B cell (primary cell): ENCODE data around the gene ZSCAN9. TPM values are rescaled to one million over a fixed set of nuclear protein-coding genes. Genes with fewer than 3 reads are reported as not detected.

Experiments used
- ATAC-seq: fragments of 200-7000 bp; cut with Tn5 transposase; one replicate; pipeline ENCODE4 v1.10.0; 2021; ENCODE audit warnings: low read depth, mild to moderate bottlenecking, moderate number of reproducible peaks, moderate library complexity
- CTCF ChIA-PET: fragments of 350-600 bp; sonication (Branson Sonifier 250); formaldehyde crosslinking; loops from one replicate; lab custom pipeline; 2021; ENCODE audit warnings: antibody characterized with exemption, inconsistent platforms; lab: Charles Lee
- POLR2A ChIA-PET: fragments of 350-600 bp; sonication (Branson Sonifier 250); formaldehyde crosslinking; loops from one replicate; lab custom pipeline; 2021; ENCODE audit warnings: antibody characterized with exemption; lab: Charles Lee
- DNase-seq: peaks from one replicate; pipeline ENCODE4 v3.0.0; 2013
- H2AFZ ChIP-seq: 2 replicates; pipeline ENCODE4 v1.6.1; 2012; ENCODE audit warnings: mild to moderate bottlenecking, low read depth, low read length; ENCODE audit not compliant: insufficient read depth, poor library complexity, severe bottlenecking
- H3K27ac ChIP-seq, 2 donors: 1 replicate in 1 of 2; 2 replicates in 1 of 2; pipeline ENCODE4 v1.5.1; 2012 to 2013; ENCODE audit warnings: low read length in 2 of 2, mild to moderate bottlenecking in 2 of 2, moderate library complexity in 1 of 2
- H3K27me3 ChIP-seq, 4 experiments: fragments of 200-600 bp in 1 of 4; sonication (generic) in 1 of 4; replicated peaks in 1 of 4; 1 replicate in 2 of 4; 2 replicates in 2 of 4; pipeline versions ENCODE4 v1.6.1 to v1.7.0; 2013 to 2016; ENCODE audit warnings: low read length in 3 of 4, mild to moderate bottlenecking in 2 of 4, mixed read lengths in 1 of 4, moderate library complexity in 1 of 4; ENCODE audit not compliant: insufficient read depth in 4 of 4, control insufficient read depth in 3 of 4; ENCODE audit errors: control extremely low read depth in 1 of 4
- H3K36me3 ChIP-seq, 2 experiments: replicated peaks in 1 of 2; 1 replicate in 1 of 2; 2 replicates in 1 of 2; pipeline versions ENCODE4 v1.6.1 to v1.7.1; 2013; ENCODE audit warnings: low read length in 1 of 2; ENCODE audit not compliant: insufficient read depth in 2 of 2, control insufficient read depth in 1 of 2; ENCODE audit errors: control extremely low read depth in 1 of 2, extremely low read depth in 1 of 2
- H3K4me1 ChIP-seq, 2 donors: fragments of 200-600 bp in 1 of 2; sonication (generic) in 1 of 2; 1 replicate in 1 of 2; 2 replicates in 1 of 2; pipeline versions ENCODE4 v1.5.1 to v1.6.1; 2013 to 2017; ENCODE audit warnings: low read length in 2 of 2; ENCODE audit not compliant: control insufficient read depth in 2 of 2, insufficient read depth in 2 of 2
- H3K4me2 ChIP-seq: replicated peaks from 2 replicates; pipeline ENCODE3; 2012; ENCODE audit warnings: mild to moderate bottlenecking, low read depth, low read length; ENCODE audit not compliant: poor library complexity, severe bottlenecking
- H3K4me3 ChIP-seq, 5 experiments: fragments of 200-600 bp in 1 of 5; sonication (generic) in 1 of 5; 1 replicate in 3 of 5; 2 replicates in 2 of 5; pipeline versions ENCODE4 v1.5.1 to v1.7.0; 2011 to 2016; ENCODE audit warnings: low read length in 4 of 5, mild to moderate bottlenecking in 4 of 5, low read depth in 2 of 5, control low read depth in 1 of 5, moderate library complexity in 1 of 5; ENCODE audit not compliant: insufficient read depth in 1 of 5; ENCODE audit errors: control extremely low read depth in 1 of 5, extremely low read depth in 1 of 5
- H3K79me2 ChIP-seq: fragments of 200-600 bp; sonication (generic); one replicate; pipeline ENCODE4 v1.6.0; 2016; ENCODE audit warnings: low read length; ENCODE audit not compliant: control insufficient read depth, insufficient read depth
- H3K9ac ChIP-seq: fragments of 200-600 bp; sonication (generic); 2 replicates; pipeline ENCODE4 v1.6.1; 2017; ENCODE audit warnings: mild to moderate bottlenecking, low read length, moderate library complexity
- H3K9me3 ChIP-seq, 3 donors: one replicate each; pipeline versions ENCODE4 v1.6.1 to v1.7.1; 2013; ENCODE audit warnings: low read length in 2 of 3; ENCODE audit not compliant: control insufficient read depth in 2 of 3, insufficient read depth in 1 of 3; ENCODE audit errors: control extremely low read depth in 1 of 3
- H4K20me1 ChIP-seq: 2 replicates; pipeline ENCODE4 v1.6.0; 2012; ENCODE audit warnings: mild to moderate bottlenecking, low read length; ENCODE audit not compliant: insufficient read depth, control insufficient read depth, poor library complexity, severe bottlenecking
- H3K27ac Mint-ChIP-seq: one replicate; pipeline ENCODE4 v1.8.0; 2021; ENCODE audit warnings: mixed read lengths
- H3K27me3 Mint-ChIP-seq: one replicate; pipeline ENCODE4 v1.8.0; 2021; ENCODE audit warnings: mixed read lengths
- H3K4me1 Mint-ChIP-seq: one replicate; pipeline ENCODE4 v1.8.0; 2021; ENCODE audit warnings: mixed read lengths
- H3K4me3 Mint-ChIP-seq: one replicate; pipeline ENCODE4 v1.8.0; 2021; ENCODE audit warnings: mixed read lengths
- H3K9me3 Mint-ChIP-seq: one replicate; pipeline ENCODE4 v1.8.0; 2022; ENCODE audit warnings: mixed read lengths; ENCODE audit not compliant: insufficient read depth
- CTCF ChIP-seq: fragments of 200-600 bp; IDR thresholded peaks from one replicate; pipeline ENCODE4 v1.8.0; 2022; ENCODE audit warnings: antibody characterized with exemption, mild to moderate bottlenecking
- EZH2 ChIP-seq: IDR thresholded peaks from 2 replicates; pipeline ENCODE4 v1.6.1; 2012; ENCODE audit warnings: borderline replicate concordance, low read depth, mild to moderate bottlenecking, moderate library complexity, low read length; ENCODE audit not compliant: insufficient read depth, poor library complexity, severe bottlenecking
- WGBS: methylation state at CpG from one replicate; pipeline ENCODE4 v1.1.5; 2013; ENCODE audit warnings: missing lambda C conversion rate; ENCODE audit not compliant: insufficient coverage; 5-methylcytosine and 5-hydroxymethylcytosine counted together
- intact Hi-C: fragments of 100-400 bp; cut with micrococcal nuclease; formaldehyde crosslinking; loops from one replicate; pipeline ENCODE4 v1.10.0; 2022
- polyA plus RNA-seq: library from polyadenylated mRNA; depleted of rRNA; stranded (reverse); fragments of >200 nt; gene quantifications from 2 replicates; pipeline ENCODE4 v1.2.3, GENCODE V29; 2012
- total RNA-seq, 2 donors: library from RNA; stranded (reverse); fragments of 120-200 nt in 1 of 2; gene quantifications; 1 replicate in 1 of 2; 2 replicates in 1 of 2; pipeline versions ENCODE4 v1.2.3 to v1.2.4, GENCODE V29; 2013 to 2022

The ZSCAN9 gene
- total and polyA plus RNA-seq, 2 donors (not counting 1 experiment from before 2014, with no cell fraction given), result 14.7 to 29.8 TPM

GRCh38 chr6:28212510-28213212, 12.4 kb upstream of the ZSCAN9 start:
- WGBS, result 2% methylated on average over 14 of the region's 21 CpGs
- H3K27ac Mint-ChIP-seq, result peak overlapping the region; percentile 8
- Histone ChIP-seq H3K27me3 (peaks cover 4 to 74% (median 71%) of the 10 kb centered on the region in 4 experiments), H4K20me1 (no peaks in the 10 kb centered on the region), H3K4me1 (peaks cover 20 to 31% of the 10 kb centered on the region in 2 donors), H3K27ac (no peak overlapping the region), H3K36me3 (no peaks in the 10 kb centered on the region), H3K4me2 (peak overlapping the region; percentile 55), H3K79me2 (no peaks in the 10 kb centered on the region), H3K4me3 (peak overlapping the region in 2 of 5 experiments; percentile 1 to 42), H3K9me3 (peaks cover 2 to 30% (median 3%) of the 10 kb centered on the region in 3 donors), H3K9ac (peak overlapping the region; percentile 30), H2AFZ (peak overlapping the region; percentile 26)
- TF ChIP-seq CTCF (no peak), EZH2 (no peak)
- POLR2A ChIA-PET, result no interaction called here
- intact Hi-C loops, result loop anchor here (10.0 kb wide), 1 partner anchor 308 kb away; no protein-coding TSS in a partner anchor
- peaks cover 80% of the 10 kb centered on the region for H3K27me3 Mint-ChIP-seq
- peak; percentile 32 for DNase-seq
- ATAC-seq, result no peak
- H3K4me1 Mint-ChIP-seq, result peaks cover 22% of the 10 kb centered on the region
- H3K4me3 Mint-ChIP-seq, result peak overlapping the region; percentile 74
- H3K9me3 Mint-ChIP-seq, result no peaks in the 10 kb centered on the region
- CTCF ChIA-PET, result no interaction called here

GRCh38 chr6:28213213-28213523, 11.9 kb upstream of the ZSCAN9 start:
- TF ChIP-seq EZH2, result no peak
- TF ChIP-seq CTCF, result no peak
- H4K20me1 ChIP-seq, result no peaks in the 10 kb centered on the region
- no peak overlapping the region for H3K9ac ChIP-seq
- H3K4me3 ChIP-seq, result no peak overlapping the region
- H3K36me3 ChIP-seq, result no peaks in the 10 kb centered on the region
- peaks cover 17 to 28% of the 10 kb centered on the region in 2 donors for H3K4me1 ChIP-seq
- no peak overlapping the region for H2AFZ ChIP-seq
- no peak overlapping the region for H3K27ac ChIP-seq
- H3K9me3 ChIP-seq, result peaks cover under 1 to 30% (median 2%) of the 10 kb centered on the region in 3 donors
- peaks cover 17% of the 10 kb centered on the region for H3K4me1 Mint-ChIP-seq
- ChIA-PET CTCF (no interaction called here), POLR2A (no interaction called here)
- peak overlapping the region; percentile 74 for H3K4me3 Mint-ChIP-seq
- no peaks in the 10 kb centered on the region for H3K79me2 ChIP-seq
- no peaks in the 10 kb centered on the region for H3K9me3 Mint-ChIP-seq
- DNase-seq, result no peak
- no peak overlapping the region for H3K4me2 ChIP-seq
- H3K27me3 Mint-ChIP-seq, result peaks cover 75% of the 10 kb centered on the region
- no CpG with 5 or more reads among the region's 2 CpGs for WGBS
- no peak for ATAC-seq
- H3K27ac Mint-ChIP-seq, result no peak overlapping the region
- intact Hi-C loops, result loop anchor here (10.0 kb wide), 1 partner anchor 308 kb away; no protein-coding TSS in a partner anchor
- H3K27me3 ChIP-seq, result peaks cover 4 to 72% (median 67%) of the 10 kb centered on the region in 4 experiments
